Mucosa of gallbladder (tissue), 1 donor: ENCODE measurements around the gene THSD4. TPM values are rescaled to one million over a fixed set of nuclear protein-coding genes. Genes with fewer than 3 reads are reported as not detected.
A peak's percentile ranks its signal among the peaks of the same experiment; 100 is the strongest.
"Not testable (repeated sequence)": the region's sequence is repeated elsewhere in the genome, so short reads cannot be mapped to it uniquely, and the experiment has no call there.

Experiments used
- DNase-seq: peaks from one replicate; pipeline ENCODE4 v3.0.0-alpha.2; 2020; ENCODE audit warnings: low spot score
- total RNA-seq: library from RNA; stranded (reverse); gene quantifications from one replicate; pipeline ENCODE4 v1.2.1, GENCODE V29; 2021
- donor health status: DM: no; HTN: no; CAD: no.

THSD4 gene
- total RNA-seq, 1 donor from 2014 or later = 71.2 TPM

- no peak for DNase-seq
Measured at GRCh38 chr15:71121442-71121841, 6.2 kb downstream of the THSD4 start.

- DNase-seq = no peak
Measured at GRCh38 chr15:71124937-71125790, 9.9 kb downstream of the THSD4 start.

DNA sequence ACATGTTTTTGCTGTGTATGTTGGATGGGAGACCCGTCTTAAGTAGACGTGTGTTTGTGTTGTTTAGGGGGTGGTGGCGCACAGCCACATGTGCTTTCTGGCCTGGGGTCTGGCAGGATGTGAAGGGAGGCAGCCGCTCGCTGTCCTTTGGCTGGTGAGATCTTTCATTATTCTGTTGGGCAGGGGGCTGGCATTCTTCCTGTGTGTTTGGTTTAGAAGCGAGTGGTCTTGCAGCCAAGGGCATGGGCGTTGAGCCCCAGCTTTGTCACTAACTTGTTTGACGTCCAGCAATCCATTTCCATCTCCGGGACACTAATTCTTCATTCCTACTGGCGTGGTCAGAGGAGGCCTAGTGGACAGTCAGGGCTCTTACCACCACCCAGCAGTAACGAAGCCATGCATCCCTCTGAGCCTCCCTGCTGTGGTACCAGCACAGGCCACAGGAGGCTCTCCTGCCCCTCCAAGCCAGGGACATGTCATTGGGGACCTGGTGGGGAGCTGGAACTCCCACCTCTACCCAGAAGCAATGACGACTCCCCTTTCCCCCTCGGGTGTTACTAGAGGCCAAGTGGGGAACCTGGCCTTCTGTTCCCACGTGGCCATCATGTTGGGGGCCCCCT lies 10.7 kb downstream of the THSD4 start:
- DNase-seq = no peak

DNA sequence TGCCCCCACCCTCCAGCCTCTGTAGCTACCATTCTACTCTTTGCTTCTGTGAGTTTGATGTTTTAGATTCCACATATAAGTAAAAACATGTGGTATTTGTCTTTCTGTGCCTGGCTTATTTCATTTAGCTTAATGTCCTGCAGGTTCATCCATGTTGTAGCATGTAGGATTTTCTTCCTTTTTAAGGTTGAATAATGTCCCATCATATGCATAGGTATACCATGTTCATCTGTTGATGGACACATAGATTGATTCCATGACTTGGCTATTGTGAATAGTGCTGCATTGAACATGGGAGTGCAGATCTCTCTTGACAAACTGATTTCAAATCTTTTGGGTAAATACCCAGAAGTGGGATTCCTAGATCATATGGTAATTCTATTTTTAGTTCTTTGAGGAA lies 11.8 kb downstream of the THSD4 start:
- no peak for DNase-seq

GRCh38 chr15:71128159-71128558 lies 12.9 kb downstream of the THSD4 start:
- not testable (repeated sequence) for DNase-seq

- DNase-seq = no peak
Measured at GRCh38 chr15:71128939-71129562, 13.8 kb downstream of the THSD4 start.

DNA sequence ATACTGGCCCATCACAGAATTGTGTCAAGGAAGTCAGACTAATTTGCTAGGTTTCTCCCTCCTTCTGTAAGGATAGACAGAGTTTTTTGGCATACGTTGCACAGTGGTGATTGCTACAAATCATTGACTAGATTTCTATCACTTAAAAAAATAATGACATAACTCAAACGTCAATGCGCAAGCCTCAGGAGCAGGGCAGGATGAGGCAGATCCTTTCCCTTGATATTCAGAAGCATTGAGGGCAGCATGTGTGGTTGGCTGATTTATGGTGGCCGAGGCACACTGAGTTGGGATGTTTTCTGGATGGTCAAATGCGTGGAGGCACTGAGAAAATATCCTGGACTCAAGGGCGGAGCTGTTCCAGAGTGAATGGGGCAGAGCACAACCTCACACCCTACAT lies 14.4 kb downstream of the THSD4 start:
- DNase-seq = no peak

- no peak for DNase-seq
Measured at GRCh38 chr15:71131601-71132362, 16.5 kb downstream of the THSD4 start.

DNA sequence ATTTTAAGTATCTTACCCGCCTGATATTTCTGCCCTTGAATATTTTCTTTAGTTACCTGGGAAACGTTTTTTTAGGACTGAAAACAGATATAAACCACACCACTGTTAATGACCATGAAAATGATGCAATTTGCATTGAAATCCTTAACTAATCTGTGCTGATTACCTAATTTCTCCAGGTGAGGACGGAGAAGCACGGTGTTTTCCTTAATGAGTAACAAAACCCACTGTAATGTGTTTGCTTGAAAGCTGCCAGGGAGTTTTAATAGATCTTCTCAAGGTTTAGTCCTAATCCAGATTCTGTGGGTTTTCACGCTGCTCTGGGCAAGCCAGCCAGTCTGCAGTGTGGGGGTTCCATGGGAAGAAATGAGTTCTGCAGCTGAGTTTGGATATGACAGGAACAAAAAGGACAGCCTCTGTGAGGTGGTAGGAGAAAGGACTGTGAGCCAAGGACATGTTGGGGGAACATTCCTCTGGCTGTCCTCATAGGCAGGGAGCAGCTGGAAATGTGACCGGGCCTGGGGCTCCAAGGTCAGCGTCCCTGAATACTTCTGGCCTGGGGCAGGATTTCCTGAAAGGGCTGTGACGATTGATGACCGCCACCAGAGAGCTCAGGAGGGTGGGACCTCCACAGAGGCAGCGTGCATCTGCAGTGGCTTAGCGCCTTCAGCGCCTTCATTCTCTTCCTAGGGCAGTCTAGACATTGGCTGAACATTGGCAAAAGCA lies 18.6 kb downstream of the THSD4 start:
- no peak for DNase-seq

GRCh38 chr15:71136159-71136783 lies 21.0 kb downstream of the THSD4 start:
- no peak for DNase-seq

DNA sequence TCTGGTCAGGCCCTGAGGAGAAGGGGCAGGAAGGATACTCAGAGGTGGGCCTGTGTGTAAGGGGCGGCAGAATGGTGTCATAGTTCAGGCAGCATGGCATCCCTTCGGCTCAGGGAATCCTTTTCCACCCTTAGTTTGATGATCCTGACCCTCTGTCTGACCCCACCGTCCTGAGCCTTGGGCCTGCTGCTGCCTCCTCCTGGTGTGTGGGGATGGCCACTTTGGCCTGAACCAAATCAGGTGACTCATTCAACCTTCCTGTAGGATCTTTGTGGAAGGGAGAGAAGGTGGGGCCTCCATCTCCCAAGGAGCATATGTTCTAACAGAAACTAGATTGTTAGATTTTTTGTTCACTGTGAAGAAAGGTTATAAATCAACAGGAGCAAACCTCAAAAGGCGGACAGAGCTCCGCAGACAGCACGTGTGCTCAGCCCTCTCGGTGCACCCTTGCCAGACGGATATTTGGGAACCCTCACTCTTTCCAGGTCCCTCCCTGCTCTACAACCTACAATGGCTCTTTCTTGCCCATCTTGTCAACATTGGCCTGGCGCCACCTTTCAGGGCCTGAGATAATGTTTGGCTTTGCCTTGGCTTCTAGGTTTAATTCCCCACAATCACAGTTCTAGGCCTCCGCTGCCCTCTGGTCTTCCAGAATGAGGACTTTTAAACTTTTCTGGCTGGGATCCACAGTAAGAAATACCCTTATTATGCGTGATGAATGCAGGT lies 21.7 kb downstream of the THSD4 start:
- no peak for DNase-seq

- DNase-seq = no peak
Measured at GRCh38 chr15:71138473-71138872, 23.2 kb downstream of the THSD4 start.

DNA sequence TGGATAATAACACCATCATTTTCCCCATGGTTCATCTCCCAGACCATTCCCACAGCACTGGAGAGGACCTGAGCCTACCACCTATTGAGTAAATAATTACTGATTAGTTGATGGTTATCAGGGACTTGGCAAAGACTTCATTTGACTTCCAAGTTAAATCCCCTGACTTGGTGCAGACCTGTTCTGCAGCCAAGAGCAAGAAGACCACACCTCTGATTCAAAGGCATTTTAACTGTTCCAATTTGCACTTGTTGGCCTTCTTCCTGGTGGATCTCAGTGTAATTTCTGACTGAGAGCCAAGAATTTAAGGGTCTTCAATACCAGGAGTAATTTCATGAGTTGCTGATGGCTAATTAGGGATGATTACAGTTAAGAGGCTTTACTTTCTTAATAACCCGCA lies 24.0 kb downstream of the THSD4 start:
- DNase-seq = no peak

GRCh38 chr15:71141572-71141971 lies 26.3 kb downstream of the THSD4 start:
- DNase-seq = no peak

DNA sequence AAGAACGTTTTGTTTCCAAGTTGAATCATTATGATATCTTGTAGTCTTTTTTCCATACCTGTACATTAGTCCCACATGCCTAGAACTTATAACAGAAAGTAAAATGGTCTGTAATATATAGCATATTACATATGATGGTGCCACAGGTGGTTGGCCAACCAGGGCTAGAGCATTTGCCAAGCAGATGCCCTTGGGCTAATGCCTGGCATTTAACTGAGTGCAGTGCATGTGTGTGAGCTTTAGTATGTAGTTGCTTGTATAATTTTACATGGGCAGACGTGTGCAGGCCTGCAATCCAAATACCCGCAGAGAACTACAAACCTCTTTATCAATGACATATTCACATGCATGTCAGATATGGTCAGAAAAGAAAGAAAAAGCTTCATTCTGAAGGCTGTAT lies 27.5 kb downstream of the THSD4 start:
- no peak for DNase-seq

DNA sequence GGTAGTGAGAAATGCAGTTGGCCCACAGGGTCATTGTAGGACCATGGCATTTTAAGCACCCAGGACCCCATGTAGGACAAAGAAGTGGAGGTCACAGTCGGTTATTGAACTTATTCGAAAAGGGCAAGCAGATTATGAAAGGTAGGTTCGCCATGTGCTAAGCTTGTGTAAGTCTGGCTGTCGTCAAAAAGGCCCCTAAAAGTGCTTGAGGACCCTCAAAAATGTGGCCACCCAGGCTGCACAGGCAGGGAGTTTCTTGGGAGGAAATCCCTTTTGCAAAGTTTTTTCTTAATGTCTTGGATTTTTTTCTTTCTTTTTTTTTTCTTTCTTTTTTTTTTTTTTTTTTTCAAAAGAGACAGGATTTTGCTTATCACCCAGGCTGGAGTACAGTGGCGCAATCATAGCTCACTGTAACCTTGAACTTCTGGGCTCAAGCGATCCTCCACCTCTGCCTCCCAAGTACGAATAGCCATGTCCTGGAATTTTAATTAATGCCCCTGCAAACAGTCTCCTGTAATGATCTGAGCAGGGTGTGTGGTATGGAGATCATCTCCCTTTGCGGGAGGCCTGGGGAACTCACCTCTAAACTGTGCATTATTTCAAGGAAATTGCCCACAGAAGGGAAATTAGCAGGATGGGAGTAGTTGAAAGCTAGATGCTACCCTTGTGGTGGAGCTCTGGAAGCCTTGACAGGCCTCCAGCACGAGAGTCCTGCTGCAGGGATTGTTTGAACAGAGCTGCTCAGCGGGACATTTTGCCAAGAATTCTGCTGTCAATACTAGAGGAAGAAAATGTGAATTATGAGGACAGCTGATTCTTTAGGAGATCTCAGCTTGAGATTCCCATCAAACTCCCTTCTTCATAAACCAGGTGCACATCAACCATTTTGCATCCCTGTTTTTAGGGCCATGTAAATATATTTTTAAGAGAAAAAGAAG lies 28.4 kb downstream of the THSD4 start:
- DNase-seq = peak; percentile 58

GRCh38 chr15:71145648-71146047 lies 30.4 kb downstream of the THSD4 start:
- peak; percentile 48 for DNase-seq

DNA sequence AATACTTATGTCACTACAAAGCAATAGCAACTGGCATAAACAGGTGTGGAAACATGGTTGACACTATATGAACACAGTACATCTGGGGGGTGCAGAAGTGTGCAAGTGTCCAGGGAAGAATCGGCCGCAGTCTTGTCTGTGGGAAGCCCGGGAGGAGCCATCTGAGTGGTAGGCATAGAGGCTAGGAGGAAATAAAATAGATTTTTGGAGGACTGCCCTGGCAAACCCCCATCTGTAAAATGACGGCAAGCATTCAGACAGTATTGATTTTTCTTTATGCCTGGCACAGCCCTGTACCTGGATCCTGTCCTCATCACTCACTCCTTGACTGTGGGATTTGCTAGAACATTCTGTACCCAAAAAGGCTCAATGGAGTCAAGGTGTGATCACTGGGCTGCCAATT lies 31.3 kb downstream of the THSD4 start:
- DNase-seq = peak; percentile 84

DNA sequence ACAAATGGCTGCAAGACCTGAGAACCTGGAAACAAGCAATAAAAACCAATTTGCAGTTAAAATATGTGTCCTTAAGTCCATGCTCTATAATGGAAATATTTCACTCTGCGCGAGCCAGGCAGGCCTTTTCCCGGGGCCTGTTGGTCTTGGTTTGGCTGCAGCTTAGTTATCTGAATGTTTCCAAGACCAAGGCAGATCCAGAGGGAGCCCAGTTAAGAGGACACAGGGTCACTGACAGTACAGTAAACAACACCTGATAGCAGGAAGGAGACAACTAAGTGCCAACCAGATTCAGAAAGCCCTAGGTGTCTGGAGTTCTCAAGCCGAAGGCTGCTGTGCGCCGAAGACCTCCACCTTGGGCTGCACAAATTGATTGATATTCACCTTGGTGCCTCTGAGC lies 32.8 kb downstream of the THSD4 start:
- no peak for DNase-seq
